SH-SY5Y (cell line): Measurements from ENCODE around the gene CCSER1.

Source experiments
- GATA2 ChIP-seq: IDR thresholded peaks from 2 replicates; pipeline ENCODE4 v1.6.1; 2011; ENCODE audit warnings: mild to moderate bottlenecking, low read depth, low read length
- GATA3 ChIP-seq: IDR thresholded peaks from 2 replicates; pipeline ENCODE4 v1.6.1; 2011; ENCODE audit warnings: low read depth, mild to moderate bottlenecking, low read length, moderate library complexity

The CCSER1 gene

GRCh38 chr4:90198086-90198847 is 71.1 kb downstream of the CCSER1 start:
- TF ChIP-seq GATA3 (no peak), GATA2 (no peak)

GRCh38 chr4:90207887-90208454 is 80.8 kb downstream of the CCSER1 start:
- TF ChIP-seq GATA3 (no peak), GATA2 (no peak)

- no peak for TF ChIP-seq GATA2
- TF ChIP-seq GATA3 = no peak
Observed at GRCh38 chr4:90209922-90210321, 82.7 kb downstream of the CCSER1 start.

- TF ChIP-seq GATA2 = no peak
- TF ChIP-seq GATA3 = no peak
Observed at GRCh38 chr4:90211174-90211573, 84.0 kb downstream of the CCSER1 start.

- TF ChIP-seq GATA2 = no peak
- TF ChIP-seq GATA3 = no peak
Observed at GRCh38 chr4:90215286-90215685, 88.1 kb downstream of the CCSER1 start.

- TF ChIP-seq GATA2 (no peak), GATA3 (no peak)
Observed at GRCh38 chr4:90219822-90220221, 92.6 kb downstream of the CCSER1 start.

GRCh38 chr4:90220459-90220858 is 93.3 kb downstream of the CCSER1 start:
- TF ChIP-seq GATA3 (no peak; the same call in 1 of the 2 replicates), GATA2 (peak; percentile 45; the same call in 1 of the 2 replicates)

- TF ChIP-seq GATA2 (no peak), GATA3 (no peak)
Observed at GRCh38 chr4:90226734-90227133, 99.5 kb downstream of the CCSER1 start.

GRCh38 chr4:90227177-90227576 is 100.0 kb downstream of the CCSER1 start:
- no peak for TF ChIP-seq GATA3
- TF ChIP-seq GATA2 = no peak

GRCh38 chr4:90234916-90235547 is 107.8 kb downstream of the CCSER1 start:
- TF ChIP-seq GATA3 = no peak
- TF ChIP-seq GATA2 = peak; percentile 89

GRCh38 chr4:90237751-90238530 is 110.7 kb downstream of the CCSER1 start:
- TF ChIP-seq GATA2 (no peak), GATA3 (no peak)

GRCh38 chr4:90240333-90240732 is 113.1 kb downstream of the CCSER1 start:
- TF ChIP-seq GATA2 (no peak), GATA3 (no peak)

- TF ChIP-seq GATA2 = no peak
- no peak for TF ChIP-seq GATA3
Observed at GRCh38 chr4:90241008-90241407, 113.8 kb downstream of the CCSER1 start.

GRCh38 chr4:90245837-90246236 is 118.6 kb downstream of the CCSER1 start:
- no peak for TF ChIP-seq GATA3
- TF ChIP-seq GATA2 = no peak
